CD4-positive, alpha-beta T cell treated with Interleukin-2 at 100 ng/mL for 4 hours (primary cell): Measurements from ENCODE around the gene CUL1.

Experiments
- DNase-seq: peaks from one replicate; pipeline ENCODE4 v3.0.0-alpha.2; 2020; ENCODE audit warnings: low spot score

Gene CUL1

GRCh38 chr7:148804343-148805235 is 105.9 kb downstream of the CUL1 start:
- no peak for DNase-seq

DNA sequence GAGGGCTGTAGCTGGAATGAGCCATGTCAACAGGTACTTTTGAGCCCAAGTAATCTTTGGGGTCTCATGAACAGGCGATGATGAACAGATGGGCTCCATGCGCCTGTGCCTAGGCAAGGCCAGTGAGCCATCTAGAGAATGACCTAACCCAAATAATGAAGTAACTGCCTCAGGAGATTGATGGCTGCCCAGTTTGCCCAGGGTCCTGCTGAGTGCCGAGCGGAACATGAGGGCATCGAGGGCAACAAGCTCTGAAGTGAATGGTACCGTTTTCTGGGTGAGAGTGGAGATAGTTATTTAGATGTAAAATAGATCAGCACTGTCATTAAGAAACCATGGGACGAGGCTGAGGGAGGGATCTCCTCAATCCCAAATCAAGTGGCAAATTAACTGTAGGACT is 107.5 kb downstream of the CUL1 start:
- no peak for DNase-seq

- no peak for DNase-seq
Observed at GRCh38 chr7:148807436-148807835, 108.7 kb downstream of the CUL1 start.

GRCh38 chr7:148809856-148810255 is 111.2 kb downstream of the CUL1 start:
- DNase-seq, result no peak

- DNase-seq, result no peak
Observed at GRCh38 chr7:148811892-148812291, 113.2 kb downstream of the CUL1 start.

GRCh38 chr7:148813890-148814289 is 115.2 kb downstream of the CUL1 start:
- DNase-seq, result no peak

DNA sequence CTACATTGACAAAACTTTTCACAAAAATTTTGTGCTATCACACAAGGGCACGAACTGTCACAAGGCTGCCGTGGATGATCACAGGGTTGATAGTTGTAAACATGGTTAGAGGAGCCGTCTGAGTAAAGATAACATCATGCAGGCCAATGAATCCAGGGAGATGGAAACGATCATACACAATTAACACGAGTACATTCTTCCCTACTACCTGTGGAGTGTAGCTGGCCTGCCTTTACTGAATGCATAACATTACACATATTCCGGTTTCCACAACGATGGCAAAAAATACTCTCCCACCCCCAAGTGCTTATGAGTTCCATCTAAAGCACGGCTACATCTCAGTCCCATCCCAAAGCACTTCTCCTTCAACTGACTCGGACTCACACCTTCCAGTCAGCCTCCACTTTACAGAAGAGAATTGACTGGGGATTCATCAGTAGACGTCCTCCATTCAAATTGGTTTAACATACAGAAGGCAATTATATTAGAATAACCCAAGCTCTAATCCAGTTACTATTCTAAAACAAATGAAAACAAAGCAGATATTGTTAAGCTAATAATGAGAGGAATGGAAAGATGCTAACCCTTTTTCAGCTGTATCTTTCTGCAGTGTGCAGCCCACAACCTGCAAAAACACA is 116.3 kb downstream of the CUL1 start:
- DNase-seq, result no peak

- no peak for DNase-seq
Observed at GRCh38 chr7:148815612-148816011, 116.9 kb downstream of the CUL1 start.

GRCh38 chr7:148819697-148820360 is 121.1 kb downstream of the CUL1 start:
- no peak for DNase-seq

DNA sequence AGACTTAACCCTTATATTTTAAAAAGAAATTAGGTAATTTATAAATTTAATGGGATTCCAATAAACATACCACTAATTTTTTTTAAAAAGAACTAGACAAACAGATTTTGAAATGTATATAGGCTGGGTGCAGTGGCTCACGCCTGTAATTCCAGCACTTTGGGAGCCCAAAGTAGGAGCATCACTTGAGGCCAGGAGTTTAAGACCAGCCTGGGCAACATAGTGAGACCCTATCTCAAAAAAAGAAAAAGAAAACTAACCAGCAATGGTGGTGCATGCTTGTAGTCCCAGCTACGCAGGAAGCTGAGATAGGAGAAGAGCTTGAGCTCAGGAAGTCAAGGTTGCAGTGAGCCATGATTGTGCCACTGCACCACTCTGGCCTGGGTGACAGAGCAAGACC is 122.7 kb downstream of the CUL1 start:
- no peak for DNase-seq

DNA sequence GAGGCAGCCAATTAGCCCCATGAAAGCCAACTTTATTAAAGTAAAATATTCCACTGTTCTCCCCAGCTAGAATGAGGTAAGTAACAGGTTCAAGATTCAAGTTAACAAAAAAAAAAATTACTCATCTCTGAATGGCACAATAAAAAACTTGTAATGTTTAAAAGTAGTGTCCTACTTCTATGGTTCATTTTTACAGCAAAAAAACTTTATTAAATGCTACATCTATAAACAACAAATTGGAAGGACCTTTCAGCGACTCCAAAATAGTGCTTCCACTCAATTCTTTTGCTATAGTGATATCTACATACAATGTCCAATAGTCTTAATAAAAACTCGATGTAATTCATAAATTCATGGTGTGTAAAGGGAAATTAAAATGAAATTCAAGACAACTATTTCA is 126.2 kb downstream of the CUL1 start:
- DNase-seq, result no peak

- DNase-seq, result no peak
Observed at GRCh38 chr7:148825338-148825737, 126.6 kb downstream of the CUL1 start.

DNA sequence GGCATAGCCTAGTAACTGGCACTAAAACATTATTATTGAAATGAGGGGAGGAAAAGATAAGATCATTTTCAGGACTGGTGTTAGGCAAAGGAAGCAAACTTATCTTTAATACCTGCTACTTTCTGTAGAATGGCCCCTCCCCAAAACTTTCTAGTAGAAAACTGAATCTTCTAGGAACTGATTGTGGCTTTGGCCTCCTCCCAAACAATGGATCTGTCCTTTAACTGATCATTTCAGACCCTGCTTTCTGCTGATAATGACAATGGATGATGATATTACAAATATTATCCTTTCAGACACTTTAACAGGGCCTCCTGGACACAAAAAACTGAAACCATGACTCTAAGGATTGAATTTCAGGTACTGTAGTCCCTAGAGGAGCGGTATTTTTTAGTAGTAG is 130.3 kb downstream of the CUL1 start:
- no peak for DNase-seq

DNA sequence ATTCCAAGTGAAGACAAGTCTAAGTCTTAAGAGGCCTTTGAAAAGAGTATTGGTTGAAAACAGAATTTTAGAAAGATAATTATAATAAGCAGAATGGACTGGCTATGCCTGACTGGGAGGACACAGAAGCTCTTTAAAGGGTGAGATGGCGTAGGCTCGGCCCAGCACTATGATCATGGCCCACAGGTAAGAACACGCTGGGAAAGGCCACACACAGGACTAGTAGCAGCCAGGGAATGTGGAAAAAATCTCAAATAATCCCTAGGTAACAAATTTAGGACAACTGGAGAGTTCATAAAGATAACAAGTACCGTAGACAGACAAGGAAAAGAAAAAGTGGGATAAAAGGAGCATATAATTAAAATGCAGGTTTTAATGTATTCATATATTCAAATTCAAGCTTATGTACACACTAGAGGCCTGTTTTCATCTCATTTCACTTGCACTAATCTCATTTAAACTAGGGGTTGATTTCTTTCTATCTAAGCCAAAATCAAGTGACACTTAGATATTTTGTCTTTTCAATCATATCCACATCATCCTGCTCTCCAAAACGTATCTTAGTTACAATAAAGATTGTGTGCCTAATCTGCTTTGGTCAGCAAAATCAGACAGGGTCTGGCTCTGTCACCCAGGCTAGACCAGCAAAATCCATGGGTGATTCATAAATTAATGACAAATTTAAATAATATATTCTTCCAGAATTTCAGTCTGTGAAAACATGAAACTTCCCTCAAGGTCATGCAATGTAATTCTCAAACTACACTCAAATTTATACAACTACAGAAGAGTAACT is 132.4 kb downstream of the CUL1 start:
- DNase-seq, result no peak

- no peak for DNase-seq
Observed at GRCh38 chr7:148831782-148832181, 133.1 kb downstream of the CUL1 start.

DNA sequence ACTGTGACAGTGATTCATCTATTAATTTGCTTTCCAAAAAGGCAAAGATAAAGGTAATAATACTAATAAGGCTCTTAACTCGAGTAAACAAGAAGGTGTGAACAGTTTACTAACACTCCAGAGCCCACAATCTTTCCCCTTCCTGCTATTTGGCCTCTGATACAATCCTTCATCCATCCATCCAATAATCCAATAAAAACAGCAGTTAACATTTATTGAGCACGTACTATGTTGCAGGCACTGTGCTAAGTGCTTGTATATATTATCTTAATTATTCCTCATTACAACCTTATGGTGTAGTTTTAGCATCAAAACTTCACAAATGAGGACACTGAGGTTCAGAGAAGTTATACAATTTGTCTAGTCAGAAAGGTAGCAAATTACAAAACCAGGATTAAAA is 135.9 kb downstream of the CUL1 start:
- no peak for DNase-seq

DNA sequence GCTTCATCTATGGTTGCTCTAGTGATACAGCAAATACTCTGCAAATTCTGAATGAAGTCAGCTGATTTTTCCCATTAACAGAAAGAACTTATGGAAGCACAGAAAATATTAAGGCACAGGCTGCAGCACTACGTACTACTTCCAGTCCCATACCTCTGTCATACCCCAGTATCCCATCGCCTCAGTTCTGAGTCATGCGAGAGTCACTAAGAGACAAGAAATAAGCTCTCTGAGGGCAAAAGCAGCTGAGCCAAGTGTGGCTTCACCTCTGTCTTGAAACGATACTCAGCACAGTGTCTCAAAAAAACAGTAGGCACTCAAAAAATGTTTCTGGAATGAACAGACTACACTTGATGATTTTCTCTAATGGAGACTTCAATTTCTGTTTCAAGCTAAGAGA is 137.2 kb downstream of the CUL1 start:
- DNase-seq, result no peak

- peak; percentile 37 for DNase-seq
Observed at GRCh38 chr7:148838905-148839304, 140.2 kb downstream of the CUL1 start.

- no peak for DNase-seq
Observed at GRCh38 chr7:148847815-148848734, 149.4 kb downstream of the CUL1 start.

GRCh38 chr7:148849393-148850098 is 150.8 kb downstream of the CUL1 start:
- DNase-seq, result no peak
